Left hindlimb (tissue), 1 donor: ENCODE results near the gene CADM1.

Source experiments
- DNase-seq: peaks from one replicate; pipeline ENCODE4 v3.0.0-alpha.2; 2018

CADM1 gene

GRCh38 chr11:115396533-115396932, 107.7 kb downstream of the CADM1 start:
- DNase-seq: peak; percentile 51

GRCh38 chr11:115393950-115394349, 110.3 kb downstream of the CADM1 start:
- no peak for DNase-seq

DNA sequence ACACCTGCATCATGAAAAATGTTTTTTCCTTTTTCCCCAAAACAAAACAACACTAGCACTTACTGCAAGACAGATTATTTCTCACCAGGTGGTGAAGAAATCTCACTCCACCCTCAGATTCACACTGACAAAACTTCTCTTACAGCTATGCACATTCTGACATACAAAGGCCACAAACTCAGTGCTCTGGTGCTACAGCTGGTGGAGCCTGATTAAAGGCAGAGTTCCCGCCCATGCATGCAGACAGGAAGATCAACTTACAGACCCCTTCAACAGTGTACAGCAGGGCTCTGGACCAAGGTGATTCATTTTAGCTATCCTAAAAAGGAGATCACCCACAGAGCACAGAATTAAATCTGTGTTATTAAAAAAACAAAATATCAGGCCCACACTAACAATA, 112.6 kb downstream of the CADM1 start:
- DNase-seq: no peak

DNA sequence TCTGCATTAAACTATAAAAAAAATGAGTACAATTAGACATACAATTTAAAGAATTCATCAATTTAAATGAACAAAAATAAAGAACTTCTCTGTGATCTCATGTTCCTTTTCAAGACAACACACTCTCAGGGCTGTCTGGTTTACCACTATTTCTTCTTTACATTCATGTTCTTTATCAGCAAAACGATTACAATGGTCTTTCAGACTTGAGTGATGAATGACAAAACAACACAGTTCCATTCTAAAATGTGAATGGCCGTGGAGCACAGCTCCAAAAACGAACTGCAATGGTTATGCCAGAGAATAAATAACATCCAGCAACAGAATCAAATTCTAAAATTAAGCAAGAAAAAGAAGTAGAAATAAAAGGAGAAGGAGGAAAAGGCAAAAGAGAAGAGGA, 113.1 kb downstream of the CADM1 start:
- no peak for DNase-seq

GRCh38 chr11:115390441-115390840, 113.8 kb downstream of the CADM1 start:
- DNase-seq: no peak

GRCh38 chr11:115389790-115390189, 114.4 kb downstream of the CADM1 start:
- DNase-seq: no peak

GRCh38 chr11:115385226-115385625, 119.0 kb downstream of the CADM1 start:
- no peak for DNase-seq

DNA sequence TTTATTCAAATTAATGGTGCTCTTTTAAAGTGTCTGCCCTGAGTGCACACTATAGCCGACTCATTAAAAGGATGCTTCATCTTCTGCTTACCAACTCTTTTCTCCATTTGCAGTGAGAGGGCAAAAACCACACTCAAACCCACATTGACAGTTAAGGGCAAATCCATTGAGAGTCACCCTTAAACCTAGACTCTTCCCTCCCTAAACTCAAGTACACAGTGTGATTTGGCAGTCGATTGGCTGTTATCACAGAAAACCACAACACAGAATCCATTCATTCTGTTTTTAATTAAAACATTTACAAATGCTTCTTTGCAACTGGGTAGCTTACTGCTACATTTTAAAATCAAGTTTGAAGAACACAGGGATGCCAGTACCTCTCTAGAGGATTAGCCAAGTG, 120.0 kb downstream of the CADM1 start:
- no peak for DNase-seq

DNA sequence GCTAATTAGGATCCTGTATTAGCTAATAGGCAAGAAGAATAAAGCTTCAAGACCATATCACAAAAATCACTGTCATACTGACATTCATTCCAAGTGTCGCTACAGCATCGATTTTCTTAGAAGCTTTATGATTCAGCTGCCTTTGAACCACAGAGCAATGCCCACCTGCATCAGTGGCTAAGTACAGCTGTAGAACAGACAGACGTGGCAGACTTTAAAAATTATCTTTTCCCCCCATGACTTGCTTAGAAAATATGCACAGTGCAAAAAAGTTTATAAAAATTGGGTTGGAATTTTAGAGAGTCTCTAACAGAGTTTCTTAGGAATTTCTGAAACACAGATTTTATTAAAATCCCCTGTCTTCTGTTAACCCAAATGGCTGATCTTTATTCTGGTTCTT, 120.8 kb downstream of the CADM1 start:
- DNase-seq: no peak

GRCh38 chr11:115379528-115379927, 124.7 kb downstream of the CADM1 start:
- no peak for DNase-seq

DNA sequence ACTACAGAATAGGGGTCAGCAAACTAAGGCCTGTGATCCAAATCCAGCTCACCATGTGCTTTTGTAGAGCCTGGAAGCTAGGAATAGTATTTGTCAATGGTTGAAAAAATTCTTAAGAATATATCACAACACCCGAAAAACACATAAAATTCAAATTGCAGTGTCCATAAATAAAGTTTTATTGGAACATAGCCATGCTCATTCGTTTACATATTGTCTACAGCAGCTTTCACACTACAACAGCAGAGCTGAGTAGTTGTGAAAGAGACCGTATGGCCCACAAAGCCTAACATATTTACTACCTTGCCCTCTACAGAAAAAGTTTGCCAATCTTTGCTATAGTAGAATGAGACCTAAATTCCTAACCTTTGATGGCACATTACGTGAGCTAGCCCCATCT, 125.7 kb downstream of the CADM1 start:
- DNase-seq: no peak

- DNase-seq: no peak
These were observed 126.3 kb downstream of the CADM1 start for GRCh38 chr11:115377882-115378296.

GRCh38 chr11:115368616-115369015, 135.6 kb downstream of the CADM1 start:
- no peak for DNase-seq

- no peak for DNase-seq
These were observed 137.4 kb downstream of the CADM1 start for GRCh38 chr11:115366826-115367225.

DNA sequence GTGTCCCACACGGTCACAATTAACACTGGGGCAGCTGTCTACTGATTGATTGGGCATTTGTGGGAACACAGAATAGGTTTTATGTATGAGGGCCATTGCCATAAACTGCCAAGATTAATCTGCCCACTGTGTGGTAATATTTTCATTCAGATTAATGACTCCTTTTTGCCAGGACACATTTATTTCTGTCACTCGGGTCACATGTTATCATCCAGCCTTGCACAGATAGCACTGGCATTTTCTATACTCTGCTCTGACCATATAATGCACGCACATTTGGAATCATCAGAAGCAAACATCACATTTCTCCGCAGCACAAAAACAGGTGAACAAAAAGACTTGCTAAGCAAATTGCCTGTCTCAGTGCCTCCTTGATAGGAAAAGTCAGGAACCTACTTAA, 138.3 kb downstream of the CADM1 start:
- no peak for DNase-seq

GRCh38 chr11:115364896-115365295, 139.3 kb downstream of the CADM1 start:
- no peak for DNase-seq

- DNase-seq: no peak
These were observed 140.3 kb downstream of the CADM1 start for GRCh38 chr11:115363921-115364320.

- DNase-seq: no peak
These were observed 140.8 kb downstream of the CADM1 start for GRCh38 chr11:115363426-115363825.

GRCh38 chr11:115362997-115363396, 141.2 kb downstream of the CADM1 start:
- DNase-seq: no peak

- DNase-seq: no peak
These were observed 143.2 kb downstream of the CADM1 start for GRCh38 chr11:115361025-115361424.

DNA sequence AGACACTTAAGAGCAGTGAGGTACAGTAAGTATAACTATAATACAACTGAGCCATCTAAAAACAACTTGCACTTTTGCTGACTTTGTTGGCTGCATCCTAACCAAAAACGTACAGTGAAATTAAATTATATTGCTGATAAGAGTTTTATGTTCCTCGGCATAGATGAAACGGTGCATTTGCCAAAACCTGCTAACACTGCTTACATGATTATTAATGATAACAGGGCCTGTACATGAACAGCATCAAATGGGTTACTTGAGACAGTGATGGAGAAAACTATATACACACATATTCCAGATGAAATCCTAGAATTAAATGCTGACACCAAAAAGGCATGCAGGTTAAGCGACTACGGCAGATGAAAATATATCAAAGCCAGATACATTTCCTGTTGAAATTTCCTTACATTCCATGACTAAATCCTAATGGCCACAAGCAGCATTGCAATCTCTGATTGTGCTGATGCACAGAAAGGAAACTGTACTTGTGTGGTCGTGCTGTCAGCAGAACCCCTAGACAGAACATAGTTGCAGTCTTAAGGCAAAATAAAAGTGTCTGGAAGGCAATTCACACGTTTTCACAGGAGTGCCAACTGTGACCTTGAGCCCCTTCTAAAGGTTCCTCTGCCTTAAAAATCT, 143.9 kb downstream of the CADM1 start:
- no peak for DNase-seq

DNA sequence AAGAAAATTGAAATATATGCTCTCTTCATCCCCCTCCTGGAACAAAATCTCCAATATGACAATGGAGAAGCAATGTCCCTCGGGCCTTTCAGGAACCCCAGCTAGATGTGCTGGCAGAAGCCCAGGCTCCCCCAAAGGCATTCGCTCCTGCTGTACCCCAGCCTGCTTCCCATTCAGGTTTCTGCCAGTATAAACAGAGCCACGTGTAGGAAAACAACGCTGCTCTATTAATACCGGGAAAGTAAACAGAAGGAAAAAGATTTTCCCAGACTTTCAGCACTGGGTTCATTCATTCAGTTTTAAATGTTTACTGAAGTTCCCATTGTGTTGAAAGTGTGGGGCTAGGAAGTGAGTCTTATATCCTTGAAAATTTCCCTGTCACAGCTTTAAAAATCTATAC, 147.1 kb downstream of the CADM1 start:
- DNase-seq: no peak

DNA sequence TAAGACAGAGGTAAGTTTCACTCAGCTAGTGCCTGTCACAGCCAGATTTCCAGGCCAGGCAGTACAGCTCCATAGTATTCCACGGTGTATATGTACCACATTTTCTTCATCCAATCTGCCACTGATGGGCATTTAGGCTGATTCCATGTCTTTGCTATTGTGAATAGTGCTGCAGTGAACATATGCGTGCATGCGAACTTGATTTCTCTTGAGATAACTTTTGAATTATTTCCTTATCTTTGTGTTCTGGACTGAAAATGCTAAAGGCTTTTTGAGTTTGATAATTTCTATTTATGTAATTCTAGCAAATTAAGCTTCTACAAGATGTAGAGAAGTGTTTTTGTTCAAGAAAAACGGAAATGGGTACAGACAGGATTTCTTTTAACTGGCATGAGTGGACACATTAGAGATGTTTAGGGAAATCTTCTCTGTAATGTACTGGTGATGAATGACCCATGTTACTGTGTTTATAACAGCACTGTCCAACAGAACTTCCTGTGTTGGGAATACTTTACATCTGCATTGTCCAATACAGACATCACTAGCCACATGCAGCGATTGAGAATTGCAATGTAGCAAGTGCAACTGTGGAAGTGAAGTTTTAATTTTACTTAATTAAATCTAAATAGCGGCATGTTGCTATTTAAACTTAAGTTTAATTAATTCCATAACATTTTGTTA, 151.3 kb downstream of the CADM1 start:
- DNase-seq: no peak

DNA sequence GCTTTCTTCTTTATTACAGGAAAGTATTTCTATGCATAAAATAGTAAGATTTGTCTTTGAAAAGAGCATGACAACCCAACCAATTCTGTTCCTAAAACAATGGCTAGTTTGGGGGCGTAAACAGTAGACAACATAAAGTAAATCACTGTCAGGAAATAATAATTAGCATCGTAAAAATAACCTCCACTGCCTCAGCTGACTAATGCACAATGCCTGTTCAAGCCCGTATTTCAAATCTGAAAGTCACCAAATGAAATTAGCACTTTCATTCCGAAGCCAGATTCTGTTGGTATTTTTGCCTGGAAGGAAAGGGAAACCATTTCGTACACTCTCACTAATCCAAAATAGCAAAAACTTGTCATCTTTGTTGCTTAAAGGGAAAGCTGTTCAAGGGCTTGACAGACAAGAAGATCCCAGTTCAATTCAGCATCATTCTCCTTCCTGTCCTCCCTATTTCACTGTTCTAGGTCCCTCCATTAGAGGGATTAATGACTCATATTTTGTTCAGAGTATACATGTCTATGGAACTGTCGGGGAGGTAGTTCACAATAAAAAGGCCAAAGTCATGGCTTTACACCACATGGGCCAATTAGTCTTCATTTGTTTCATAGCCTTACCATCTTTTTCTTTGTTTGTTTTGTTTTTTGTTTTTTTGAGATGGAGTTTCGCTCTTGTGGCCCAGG, 154.7 kb downstream of the CADM1 start:
- DNase-seq: no peak
